ENCODE results near the gene DPP10. TPM values are rescaled to one million over a fixed set of nuclear protein-coding genes. Genes with fewer than 3 reads are reported as not detected.
"Not testable (repeated sequence)": the region's sequence is repeated elsewhere in the genome, so short reads cannot be mapped to it uniquely, and the experiment has no call there.

Gene DPP10
- total and polyA plus RNA-seq, 7 donors, result 0.60 to 4.4 (median 3.5) TPM

DNA sequence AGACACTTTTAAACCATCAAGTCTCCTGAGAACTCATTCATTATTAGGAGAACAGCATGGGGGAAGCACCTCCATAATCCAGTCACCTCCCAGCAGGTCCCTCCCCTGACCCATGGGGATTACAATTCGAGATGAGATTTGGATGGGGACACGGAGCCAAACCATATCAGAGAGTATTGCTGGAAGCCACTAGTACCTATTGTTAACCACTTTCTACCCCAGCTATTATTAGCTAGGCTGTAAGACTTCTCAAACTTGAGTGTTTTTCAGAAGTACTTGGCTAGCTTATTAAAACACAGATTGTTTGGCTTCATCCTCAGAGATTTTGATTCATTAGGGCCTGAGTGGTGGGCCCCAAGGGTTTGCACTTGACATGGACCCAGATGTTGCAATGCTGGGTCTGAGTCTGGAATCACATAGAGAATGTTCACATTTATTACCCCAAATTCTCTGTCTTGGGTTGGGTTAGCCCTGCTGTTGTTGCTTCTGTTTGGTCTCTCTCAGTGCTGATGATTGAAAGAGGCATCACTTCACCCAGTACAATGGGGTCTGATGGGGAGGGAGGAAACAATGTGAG lies 506.9 kb downstream of the DPP10 start:
- no peak overlapping the region for H3K4me3 ChIP-seq
- 80% methylated on average over 2 of the region's 2 CpGs for WGBS, 2 donors
- H3K9me3 ChIP-seq, result no peaks in the 10 kb centered on the region
- TF ChIP-seq POLR2A (IDR thresholded peaks at IDR 0.05), result no peak
- TF ChIP-seq EP300 (IDR thresholded peaks at IDR 0.05), result no peak
- intact Hi-C loops (cut with DNase I), result no loop called here
- no peaks in the 10 kb centered on the region for H3K36me3 ChIP-seq
- no peaks in the 10 kb centered on the region for H3K4me1 ChIP-seq
- H3K27me3 ChIP-seq, result no peaks in the 10 kb centered on the region
- H3K27ac ChIP-seq, result no peak overlapping the region
- no peak for DNase-seq

GRCh38 chr2:114960389-114960788 lies 517.9 kb downstream of the DPP10 start:
- 86 to 91% methylated on average over 5 of the region's 5 CpGs for WGBS, 2 donors
- no peaks in the 10 kb centered on the region for H3K36me3 ChIP-seq
- no peak for DNase-seq
- H3K4me3 ChIP-seq, result no peak overlapping the region
- H3K4me1 ChIP-seq, result no peaks in the 10 kb centered on the region
- no peak overlapping the region for H3K27ac ChIP-seq
- intact Hi-C loops (cut with DNase I), result no loop called here
- H3K27me3 ChIP-seq, result no peaks in the 10 kb centered on the region
- no peak for TF ChIP-seq CTCF (IDR thresholded peaks at IDR 0.05)
- TF ChIP-seq EP300 (IDR thresholded peaks at IDR 0.05), result no peak
- no peaks in the 10 kb centered on the region for H3K9me3 ChIP-seq

DNA sequence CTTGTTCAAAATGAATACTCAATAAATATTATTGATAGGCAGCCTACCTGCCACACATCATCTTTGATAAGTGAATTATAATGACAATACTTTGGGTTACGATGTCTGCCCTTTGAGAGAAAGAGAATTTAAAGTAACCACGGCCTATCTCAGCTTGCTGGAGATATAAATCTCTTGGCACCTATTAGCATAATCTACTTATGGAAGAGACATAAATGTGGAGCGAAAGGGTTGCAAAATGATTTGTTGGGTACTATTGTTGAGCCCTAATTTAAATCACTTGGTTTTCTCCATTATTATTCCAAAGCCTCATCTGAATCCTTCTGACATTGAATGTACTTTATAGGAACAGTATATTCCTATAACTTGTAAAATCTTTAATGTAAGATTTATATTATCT lies 520.1 kb downstream of the DPP10 start:
- Histone ChIP-seq H3K27ac (no peak overlapping the region), H3K9me3 (no peaks in the 10 kb centered on the region), H3K36me3 (no peaks in the 10 kb centered on the region), H3K27me3 (no peaks in the 10 kb centered on the region), H3K4me1 (no peaks in the 10 kb centered on the region), H3K4me3 (no peak overlapping the region)
- intact Hi-C loops (cut with DNase I), result no loop called here
- no peak for DNase-seq
- 88 to 93% methylated on average over 3 of the region's 3 CpGs for whole genome bisulfite sequencing, 2 donors
- TF ChIP-seq CTCF (IDR thresholded peaks at IDR 0.05) (no peak), POLR2AphosphoS5 (IDR thresholded peaks at IDR 0.05) (no peak), EP300 (IDR thresholded peaks at IDR 0.05) (no peak), POLR2A (IDR thresholded peaks at IDR 0.05) (no peak)

GRCh38 chr2:114968748-114969400 lies 526.4 kb downstream of the DPP10 start:
- intact Hi-C loops (cut with DNase I), result no loop called here

GRCh38 chr2:115004321-115004720 lies 561.9 kb downstream of the DPP10 start:
- H3K4me1 ChIP-seq; H3K27me3 ChIP-seq; H3K36me3 ChIP-seq; DNase-seq; H3K4me3 ChIP-seq; H3K27ac ChIP-seq; H3K9me3 ChIP-seq; intact Hi-C loops (cut with DNase I): not testable (repeated sequence)
- WGBS, 2 donors, result 86 to 93% methylated on average over 11 of the region's 19 CpGs

More at GRCh38 chr2:114968748-114969400, 526.4 kb downstream of the DPP10 start:
- H3K4me1 ChIP-seq, result no peaks in the 10 kb centered on the region
- no peaks in the 10 kb centered on the region for H3K36me3 ChIP-seq
- TF ChIP-seq POLR2A (IDR thresholded peaks at IDR 0.05) (no peak), CTCF (IDR thresholded peaks at IDR 0.05) (no peak), EP300 (IDR thresholded peaks at IDR 0.05) (no peak), POLR2AphosphoS5 (IDR thresholded peaks at IDR 0.05) (no peak)
- 41 to 61% methylated on average over 2 of the region's 2 CpGs for WGBS, 2 donors
- H3K27ac ChIP-seq, result no peak overlapping the region
- H3K9me3 ChIP-seq, result no peaks in the 10 kb centered on the region
- no peaks in the 10 kb centered on the region for H3K27me3 ChIP-seq
- no peak overlapping the region for H3K4me3 ChIP-seq
- no peak for DNase-seq

DNA sequence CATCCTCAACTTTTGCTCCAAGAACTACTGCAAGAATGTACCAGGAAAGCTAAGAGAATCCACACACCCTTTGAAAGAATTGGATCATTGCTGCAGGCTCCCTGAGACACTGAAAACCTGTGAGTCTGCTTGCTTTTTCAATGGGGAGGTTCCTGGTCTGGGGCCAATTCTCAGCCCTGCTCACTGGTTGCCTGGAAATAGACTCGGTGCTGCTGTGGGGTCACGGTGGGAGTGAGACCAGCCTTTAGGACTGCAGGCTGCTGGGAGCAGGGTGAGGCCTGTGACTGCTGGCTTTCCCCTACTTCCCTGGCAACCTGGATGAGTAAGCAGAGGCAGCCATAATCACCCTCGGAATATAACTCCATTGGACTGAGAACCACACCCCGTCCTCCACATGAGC lies 569.3 kb downstream of the DPP10 start:
- Histone ChIP-seq H3K4me3 (no peak overlapping the region), H3K4me1 (no peaks in the 10 kb centered on the region), H3K36me3 (no peaks in the 10 kb centered on the region), H3K9me3 (peaks cover 0 to 1% (median 0%) of the 10 kb centered on the region in 4 donors), H3K27ac (no peak overlapping the region), H3K27me3 (no peaks in the 10 kb centered on the region)
- WGBS, 2 donors, result 49 to 77% methylated on average over 4 of the region's 4 CpGs
- intact Hi-C loops (cut with DNase I), result no loop called here
- TF ChIP-seq POLR2AphosphoS5 (IDR thresholded peaks at IDR 0.05) (no peak), EP300 (IDR thresholded peaks at IDR 0.05) (no peak), POLR2A (IDR thresholded peaks at IDR 0.05) (no peak)
- no peak for DNase-seq

DNA sequence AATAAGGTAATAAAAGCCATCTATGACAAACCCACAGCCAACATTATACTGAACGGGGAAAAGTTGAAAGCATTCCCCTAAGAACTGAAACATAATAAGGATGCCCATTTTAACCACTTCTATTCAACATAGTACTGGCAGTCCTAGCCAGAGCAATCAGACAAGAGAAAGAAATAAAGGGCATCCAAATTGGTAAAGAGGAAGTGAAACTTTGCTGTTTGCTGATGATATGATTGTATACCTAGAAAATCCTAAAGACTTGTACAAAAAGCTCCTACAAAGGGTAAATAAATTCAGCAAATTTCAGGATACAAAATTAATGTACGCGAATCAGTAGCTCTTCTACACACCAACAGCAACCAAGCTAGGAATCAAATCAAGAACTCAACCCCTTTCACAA lies 579.6 kb downstream of the DPP10 start:
- H3K27me3 ChIP-seq; intact Hi-C loops (cut with DNase I); H3K36me3 ChIP-seq; H3K27ac ChIP-seq; DNase-seq; H3K4me3 ChIP-seq; H3K4me1 ChIP-seq; H3K9me3 ChIP-seq: not testable (repeated sequence)
- WGBS, 2 donors, result 92 to 95% methylated on average over 3 of the region's 3 CpGs

Data from sigmoid colon (tissue), 7 donors.